ENCODE results near the gene DYNC1H1.

DNA sequence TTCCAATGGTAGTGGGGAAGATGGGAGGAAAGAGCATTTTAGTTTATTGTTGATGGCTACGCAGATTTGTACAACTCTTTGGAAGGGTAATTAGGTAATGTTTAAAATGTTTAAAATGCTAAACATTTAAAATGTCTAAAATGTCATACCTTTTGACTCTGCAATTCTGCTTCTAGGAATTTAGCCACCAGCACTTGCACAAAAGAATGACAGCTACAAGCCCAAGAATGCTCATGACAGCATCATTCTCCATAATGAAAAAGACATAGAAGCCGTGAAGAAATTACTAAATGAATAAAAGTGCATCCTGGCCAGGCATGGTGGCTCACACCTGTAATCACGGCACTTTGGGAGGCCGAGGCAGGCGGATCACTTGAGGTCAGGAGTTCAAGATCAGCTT is 19.9 kb upstream of the DYNC1H1 start:
- no peak for TF ChIP-seq POLR2A (IDR thresholded peaks at IDR 0.05)
- TF ChIP-seq, protein P1, sequence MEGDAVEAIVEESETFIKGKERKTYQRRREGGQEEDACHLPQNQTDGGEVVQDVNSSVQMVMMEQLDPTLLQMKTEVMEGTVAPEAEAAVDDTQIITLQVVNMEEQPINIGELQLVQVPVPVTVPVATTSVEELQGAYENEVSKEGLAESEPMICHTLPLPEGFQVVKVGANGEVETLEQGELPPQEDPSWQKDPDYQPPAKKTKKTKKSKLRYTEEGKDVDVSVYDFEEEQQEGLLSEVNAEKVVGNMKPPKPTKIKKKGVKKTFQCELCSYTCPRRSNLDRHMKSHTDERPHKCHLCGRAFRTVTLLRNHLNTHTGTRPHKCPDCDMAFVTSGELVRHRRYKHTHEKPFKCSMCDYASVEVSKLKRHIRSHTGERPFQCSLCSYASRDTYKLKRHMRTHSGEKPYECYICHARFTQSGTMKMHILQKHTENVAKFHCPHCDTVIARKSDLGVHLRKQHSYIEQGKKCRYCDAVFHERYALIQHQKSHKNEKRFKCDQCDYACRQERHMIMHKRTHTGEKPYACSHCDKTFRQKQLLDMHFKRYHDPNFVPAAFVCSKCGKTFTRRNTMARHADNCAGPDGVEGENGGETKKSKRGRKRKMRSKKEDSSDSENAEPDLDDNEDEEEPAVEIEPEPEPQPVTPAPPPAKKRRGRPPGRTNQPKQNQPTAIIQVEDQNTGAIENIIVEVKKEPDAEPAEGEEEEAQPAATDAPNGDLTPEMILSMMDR (IDR thresholded peaks at IDR 0.05) = no peak
